Measurements from ENCODE around the gene LRRK1.

DNA sequence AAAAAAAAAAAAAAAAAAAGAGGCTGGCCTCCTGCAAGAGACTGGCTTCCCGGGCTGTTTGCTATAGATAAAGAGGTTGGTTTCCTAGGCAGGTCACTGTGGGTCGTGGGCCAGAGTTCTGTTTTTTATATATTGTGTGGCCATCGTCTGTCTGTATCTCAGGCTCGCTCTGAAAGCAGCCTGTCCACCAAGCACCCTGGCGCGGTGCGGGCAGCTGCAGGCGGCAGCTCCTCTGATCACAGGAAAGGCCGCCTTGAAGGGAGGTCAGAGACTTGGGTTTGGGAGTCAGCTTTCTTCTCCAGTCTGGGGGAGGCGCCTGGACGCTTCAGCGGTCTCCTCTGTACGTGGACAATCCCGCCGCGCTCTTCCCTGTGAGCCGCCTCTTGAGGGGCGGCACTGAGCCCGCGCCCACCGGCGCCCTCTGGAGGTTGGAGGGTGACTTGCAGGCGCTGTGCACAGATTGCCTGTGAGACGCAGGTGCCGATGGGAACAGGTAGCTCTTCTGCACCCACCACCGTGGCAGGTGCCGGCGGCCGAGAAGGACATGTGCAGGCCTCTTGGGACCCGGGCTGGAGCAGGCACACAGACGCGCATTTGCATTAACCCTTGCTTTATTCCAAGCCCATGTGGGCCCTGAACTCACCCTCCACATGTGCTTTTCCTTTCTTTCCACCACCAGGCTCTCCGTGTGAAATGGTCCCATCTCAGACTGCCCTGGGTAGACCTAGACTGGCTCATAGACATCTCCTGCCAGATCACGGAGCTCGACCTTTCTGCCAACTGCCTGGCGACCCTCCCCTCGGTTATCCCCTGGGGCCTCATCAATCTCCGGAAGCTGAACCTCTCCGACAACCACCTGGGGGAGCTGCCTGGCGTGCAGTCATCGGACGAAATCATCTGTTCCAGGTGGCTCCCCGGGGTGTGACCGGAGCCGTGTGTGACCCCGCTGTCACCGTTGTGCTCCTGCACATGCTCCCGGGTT is 89.3 kb downstream of the LRRK1 start:
- TF ChIP-seq POLR2A (IDR thresholded peaks at IDR 0.05) = no peak
- TF ChIP-seq, protein P1, sequence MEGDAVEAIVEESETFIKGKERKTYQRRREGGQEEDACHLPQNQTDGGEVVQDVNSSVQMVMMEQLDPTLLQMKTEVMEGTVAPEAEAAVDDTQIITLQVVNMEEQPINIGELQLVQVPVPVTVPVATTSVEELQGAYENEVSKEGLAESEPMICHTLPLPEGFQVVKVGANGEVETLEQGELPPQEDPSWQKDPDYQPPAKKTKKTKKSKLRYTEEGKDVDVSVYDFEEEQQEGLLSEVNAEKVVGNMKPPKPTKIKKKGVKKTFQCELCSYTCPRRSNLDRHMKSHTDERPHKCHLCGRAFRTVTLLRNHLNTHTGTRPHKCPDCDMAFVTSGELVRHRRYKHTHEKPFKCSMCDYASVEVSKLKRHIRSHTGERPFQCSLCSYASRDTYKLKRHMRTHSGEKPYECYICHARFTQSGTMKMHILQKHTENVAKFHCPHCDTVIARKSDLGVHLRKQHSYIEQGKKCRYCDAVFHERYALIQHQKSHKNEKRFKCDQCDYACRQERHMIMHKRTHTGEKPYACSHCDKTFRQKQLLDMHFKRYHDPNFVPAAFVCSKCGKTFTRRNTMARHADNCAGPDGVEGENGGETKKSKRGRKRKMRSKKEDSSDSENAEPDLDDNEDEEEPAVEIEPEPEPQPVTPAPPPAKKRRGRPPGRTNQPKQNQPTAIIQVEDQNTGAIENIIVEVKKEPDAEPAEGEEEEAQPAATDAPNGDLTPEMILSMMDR (IDR thresholded peaks at IDR 0.05) = peak; percentile 90 to 98 (median 98)
